GM12878 (cell line): ENCODE measurements around the gene EHF.

ENCODE experiments used
- CEBPB ChIP-seq, 2 experiments: fragments of 150-350 bp in 1 of 2; IDR thresholded peaks; 2 replicates each; pipeline ENCODE4 v1.6.1; 2012 to 2014; ENCODE audit warnings: low read depth in 2 of 2, low read length in 2 of 2, borderline replicate concordance in 1 of 2, inconsistent platforms in 1 of 2
- CTCF ChIP-seq, 3 experiments: IDR thresholded peaks in 2 of 3; conservative IDR thresholded peaks in 1 of 3; 2 replicates each; pipeline ENCODE4 v1.5.1; 2011; ENCODE audit warnings: low read depth in 3 of 3, low read length in 3 of 3, mild to moderate bottlenecking in 3 of 3, control low read depth in 2 of 3, moderate library complexity in 2 of 3, inconsistent platforms in 1 of 3, mixed read lengths in 1 of 3; ENCODE audit not compliant: control insufficient read depth in 2 of 3, insufficient read depth in 1 of 3; ENCODE audit errors: extremely low read depth in 1 of 3
- ESRRA ChIP-seq: IDR thresholded peaks from 2 replicates; pipeline ENCODE4 v1.6.1; 2012; ENCODE audit warnings: mild to moderate bottlenecking, low read length, improper control_type of control experiment
- GABPA ChIP-seq: IDR thresholded peaks from 2 replicates; pipeline ENCODE4 v1.6.1; 2014; ENCODE audit warnings: antibody characterized with exemption, low read depth, mild to moderate bottlenecking, inconsistent platforms
- MXI1 ChIP-seq: fragments of 150-350 bp; IDR thresholded peaks from 2 replicates; pipeline ENCODE4 v1.6.1; 2011; ENCODE audit warnings: low read depth, mild to moderate bottlenecking, inconsistent platforms, low read length, improper control_type of control experiment
- POLR2A ChIP-seq: IDR thresholded peaks from 2 replicates; pipeline ENCODE4 v1.6.1; 2011; ENCODE audit warnings: low read depth, mild to moderate bottlenecking, low read length
- TARDBP ChIP-seq: IDR thresholded peaks from 2 replicates; pipeline ENCODE4 v1.6.1; 2016; ENCODE audit warnings: borderline replicate concordance
- USF1 ChIP-seq: IDR thresholded peaks from 2 replicates; pipeline ENCODE4 v1.6.1; 2011; ENCODE audit warnings: borderline replicate concordance, low read depth, mild to moderate bottlenecking, moderate library complexity, mixed read lengths, low read length; ENCODE audit not compliant: insufficient read depth; ENCODE audit errors: extremely low read length
- ZBED1 ChIP-seq: IDR thresholded peaks from 2 replicates; pipeline ENCODE4 v1.6.1; 2016; ENCODE audit warnings: borderline replicate concordance
- ZSCAN29 ChIP-seq: fragments of 450-650 bp; IDR thresholded peaks from 2 replicates; pipeline ENCODE4 v1.6.1; 2017; ENCODE audit warnings: mild to moderate bottlenecking, moderate library complexity
- TF ChIP-seq, protein P1 (sequence below): fragments of 450-650 bp; IDR thresholded peaks from 2 replicates; pipeline ENCODE4 v1.6.1; 2016; ENCODE audit warnings: mild to moderate bottlenecking, moderate library complexity, borderline replicate concordance
- TF ChIP-seq, protein P2 (sequence below): IDR thresholded peaks from 2 replicates; pipeline ENCODE4 v1.6.1; 2012; ENCODE audit warnings: low read depth, low read length, improper control_type of control experiment

DNA sequence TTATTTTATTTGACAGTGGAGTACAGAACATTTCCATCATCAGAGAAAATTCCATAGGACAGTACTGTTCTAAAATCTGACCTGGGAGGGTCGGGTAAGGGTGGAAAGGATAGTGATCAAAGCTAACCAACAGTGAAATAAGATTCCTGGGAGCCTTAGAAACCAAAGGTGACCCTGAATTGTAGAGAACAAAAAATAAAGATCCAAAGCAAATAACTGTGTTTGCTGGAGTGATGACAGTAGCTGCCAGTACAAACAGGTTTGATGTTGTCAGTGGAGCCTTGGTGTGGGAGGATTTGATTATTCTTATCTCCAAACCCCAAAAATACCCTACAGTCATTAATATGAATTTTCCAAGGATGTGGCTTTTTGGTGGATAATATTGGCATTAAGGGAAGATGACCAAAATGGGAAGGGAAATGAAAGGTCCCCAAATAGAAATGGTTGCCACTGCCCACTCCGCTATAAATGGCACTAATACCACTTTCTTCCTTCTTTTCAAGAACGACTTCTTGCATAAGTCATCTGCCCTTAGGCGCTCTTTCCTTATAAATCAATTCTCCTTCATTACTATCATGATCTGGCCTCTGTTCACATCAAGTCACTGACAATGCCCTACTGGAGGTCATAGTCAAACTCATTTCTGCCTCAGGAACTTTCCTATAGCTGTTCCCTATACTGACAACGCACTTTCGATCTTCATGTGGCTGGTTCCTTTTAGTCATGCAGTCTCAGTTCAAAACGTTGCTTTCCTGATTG lies 44.4 kb downstream of the EHF start:
- TF ChIP-seq ESRRA (no peak), ZSCAN29 (no peak), USF1 (no peak), POLR2A (no peak), CEBPB (IDR thresholded peaks at IDR 0.05; ENCODE audit: borderline replicate concordance in 1 of 2, low read depth in 2 of 2, low read length in 2 of 2) (no peak), GABPA (no peak), CTCF (IDR thresholded peaks at IDR 0.05 in 2 of 3, conservative IDR thresholded peaks at IDR 0.05 in 1 of 3; ENCODE audit: control insufficient read depth in 2 of 3, extremely low read depth in 1 of 3, insufficient read depth in 1 of 3, low read depth in 3 of 3, low read length in 3 of 3) (no peak), TARDBP (no peak), ZBED1 (no peak), MXI1 (no peak)
- TF ChIP-seq, protein P1, sequence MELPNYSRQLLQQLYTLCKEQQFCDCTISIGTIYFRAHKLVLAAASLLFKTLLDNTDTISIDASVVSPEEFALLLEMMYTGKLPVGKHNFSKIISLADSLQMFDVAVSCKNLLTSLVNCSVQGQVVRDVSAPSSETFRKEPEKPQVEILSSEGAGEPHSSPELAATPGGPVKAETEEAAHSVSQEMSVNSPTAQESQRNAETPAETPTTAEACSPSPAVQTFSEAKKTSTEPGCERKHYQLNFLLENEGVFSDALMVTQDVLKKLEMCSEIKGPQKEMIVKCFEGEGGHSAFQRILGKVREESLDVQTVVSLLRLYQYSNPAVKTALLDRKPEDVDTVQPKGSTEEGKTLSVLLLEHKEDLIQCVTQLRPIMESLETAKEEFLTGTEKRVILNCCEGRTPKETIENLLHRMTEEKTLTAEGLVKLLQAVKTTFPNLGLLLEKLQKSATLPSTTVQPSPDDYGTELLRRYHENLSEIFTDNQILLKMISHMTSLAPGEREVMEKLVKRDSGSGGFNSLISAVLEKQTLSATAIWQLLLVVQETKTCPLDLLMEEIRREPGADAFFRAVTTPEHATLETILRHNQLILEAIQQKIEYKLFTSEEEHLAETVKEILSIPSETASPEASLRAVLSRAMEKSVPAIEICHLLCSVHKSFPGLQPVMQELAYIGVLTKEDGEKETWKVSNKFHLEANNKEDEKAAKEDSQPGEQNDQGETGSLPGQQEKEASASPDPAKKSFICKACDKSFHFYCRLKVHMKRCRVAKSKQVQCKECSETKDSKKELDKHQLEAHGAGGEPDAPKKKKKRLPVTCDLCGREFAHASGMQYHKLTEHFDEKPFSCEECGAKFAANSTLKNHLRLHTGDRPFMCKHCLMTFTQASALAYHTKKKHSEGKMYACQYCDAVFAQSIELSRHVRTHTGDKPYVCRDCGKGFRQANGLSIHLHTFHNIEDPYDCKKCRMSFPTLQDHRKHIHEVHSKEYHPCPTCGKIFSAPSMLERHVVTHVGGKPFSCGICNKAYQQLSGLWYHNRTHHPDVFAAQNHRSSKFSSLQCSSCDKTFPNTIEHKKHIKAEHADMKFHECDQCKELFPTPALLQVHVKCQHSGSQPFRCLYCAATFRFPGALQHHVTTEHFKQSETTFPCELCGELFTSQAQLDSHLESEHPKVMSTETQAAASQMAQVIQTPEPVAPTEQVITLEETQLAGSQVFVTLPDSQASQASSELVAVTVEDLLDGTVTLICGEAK: no peak
- TF ChIP-seq, protein P2, sequence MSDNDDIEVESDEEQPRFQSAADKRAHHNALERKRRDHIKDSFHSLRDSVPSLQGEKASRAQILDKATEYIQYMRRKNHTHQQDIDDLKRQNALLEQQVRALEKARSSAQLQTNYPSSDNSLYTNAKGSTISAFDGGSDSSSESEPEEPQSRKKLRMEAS: no peak
